ENCODE data around the gene HLA-DPB1. TPM values are rescaled to one million over a fixed set of nuclear protein-coding genes. Genes with fewer than 3 reads are reported as not detected.

Gene HLA-DPB1
- total and polyA plus RNA-seq, 9 of the 15 experiments (the other 6 are each of a cell fraction or from before 2014, with no cell fraction given), result 0.07 to 1.2 (median 0.51) TPM

DNA sequence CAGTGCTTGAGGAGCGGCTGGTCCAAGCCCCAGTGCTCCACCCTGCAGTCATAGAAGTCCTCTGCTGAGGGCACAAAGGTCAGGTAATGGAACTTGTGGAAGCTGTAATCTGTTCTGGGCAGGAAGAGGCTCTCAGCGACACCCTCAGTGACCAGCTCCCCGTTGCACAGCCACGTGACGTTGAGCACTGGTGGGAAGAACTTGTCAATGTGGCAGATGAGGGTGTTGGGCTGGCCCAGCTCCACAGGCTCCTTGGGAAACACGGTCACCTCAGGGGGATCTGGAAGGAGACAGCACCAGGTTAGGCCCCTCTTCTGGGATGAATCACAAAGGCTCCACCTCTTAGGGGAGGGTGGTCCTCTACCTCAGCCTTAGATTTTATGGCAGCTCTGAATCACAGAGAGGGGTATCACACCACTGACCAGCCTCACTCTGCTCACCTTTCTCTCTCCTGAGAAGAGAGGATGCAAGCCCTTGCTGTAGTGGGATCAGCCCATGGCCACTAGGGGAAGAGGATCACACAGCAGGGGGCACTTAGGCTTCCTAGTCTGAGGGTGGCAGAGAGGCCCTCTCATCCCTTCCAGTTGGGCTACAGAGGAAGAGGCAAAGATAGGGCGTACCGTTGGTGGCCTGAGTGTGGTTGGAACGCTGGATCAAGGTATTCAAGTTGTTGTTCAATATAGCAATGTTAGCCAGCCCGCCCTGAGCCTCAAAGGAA, 6.6 kb upstream of the HLA-DPB1 start:
- no peak overlapping the region for H3K4me3 ChIP-seq
- H2AFZ ChIP-seq (ENCODE audit: low read depth, low read length), result no peak overlapping the region
- POLR2A ChIA-PET, result interaction anchor here (1.0 to 1.2 kb wide), 2 partner anchors 19 to 43 kb away, joined by 4 read pairs; no protein-coding TSS in a partner anchor
- ATAC-seq (peak; percentile 42; the same call in 2 of the 3 replicates), FAIRE-seq (no peak), DNase-seq (ENCODE audit: extremely low read depth in 1 of 4, low spot score in 3 of 4) (no peak)
- no peak overlapping the region for H3K27ac ChIP-seq (ENCODE audit: extremely low read depth, low read depth, low read length)
- in situ Hi-C loops (cut with MboI) (no loop called here), intact Hi-C loops (cut with micrococcal nuclease) (no loop called here)
- no peaks in the 10 kb centered on the region for H3K79me2 ChIP-seq (ENCODE audit: control insufficient read depth, insufficient read depth, low read length)
- TF ChIP-seq, protein P1, sequence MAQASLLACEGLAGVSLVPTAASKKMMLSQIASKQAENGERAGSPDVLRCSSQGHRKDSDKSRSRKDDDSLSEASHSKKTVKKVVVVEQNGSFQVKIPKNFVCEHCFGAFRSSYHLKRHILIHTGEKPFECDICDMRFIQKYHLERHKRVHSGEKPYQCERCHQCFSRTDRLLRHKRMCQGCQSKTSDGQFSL (CRISPR knock-in tag; IDR thresholded peaks at IDR 0.05), result no peak
- TF ChIP-seq, protein P1 (tag; IDR thresholded peaks at IDR 0.05), result no peak
- no peak for TF ChIP-seq EGR1 (conservative IDR thresholded peaks at IDR 0.05)
- TF ChIP-seq, protein P2, sequence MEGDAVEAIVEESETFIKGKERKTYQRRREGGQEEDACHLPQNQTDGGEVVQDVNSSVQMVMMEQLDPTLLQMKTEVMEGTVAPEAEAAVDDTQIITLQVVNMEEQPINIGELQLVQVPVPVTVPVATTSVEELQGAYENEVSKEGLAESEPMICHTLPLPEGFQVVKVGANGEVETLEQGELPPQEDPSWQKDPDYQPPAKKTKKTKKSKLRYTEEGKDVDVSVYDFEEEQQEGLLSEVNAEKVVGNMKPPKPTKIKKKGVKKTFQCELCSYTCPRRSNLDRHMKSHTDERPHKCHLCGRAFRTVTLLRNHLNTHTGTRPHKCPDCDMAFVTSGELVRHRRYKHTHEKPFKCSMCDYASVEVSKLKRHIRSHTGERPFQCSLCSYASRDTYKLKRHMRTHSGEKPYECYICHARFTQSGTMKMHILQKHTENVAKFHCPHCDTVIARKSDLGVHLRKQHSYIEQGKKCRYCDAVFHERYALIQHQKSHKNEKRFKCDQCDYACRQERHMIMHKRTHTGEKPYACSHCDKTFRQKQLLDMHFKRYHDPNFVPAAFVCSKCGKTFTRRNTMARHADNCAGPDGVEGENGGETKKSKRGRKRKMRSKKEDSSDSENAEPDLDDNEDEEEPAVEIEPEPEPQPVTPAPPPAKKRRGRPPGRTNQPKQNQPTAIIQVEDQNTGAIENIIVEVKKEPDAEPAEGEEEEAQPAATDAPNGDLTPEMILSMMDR (IDR thresholded peaks at IDR 0.05 in 2 of 3, conservative IDR thresholded peaks at IDR 0.05 in 1 of 3; ENCODE audit: insufficient read depth in 2 of 3, low read depth in 1 of 3, low read length in 3 of 3), result peak in 2 of 3 experiments; percentile 13 to 18; a peak in 1 of 6 replicates
- H3K9me1 ChIP-seq (ENCODE audit: control insufficient read depth, insufficient read depth, low read length), result no peaks in the 10 kb centered on the region
- no peak overlapping the region for H3K4me2 ChIP-seq (ENCODE audit: insufficient read depth, low read length)
- H3K9ac ChIP-seq (ENCODE audit: insufficient read depth in 1 of 2, low read depth in 2 of 2, low read length in 2 of 2), result no peak overlapping the region
- H3K4me1 ChIP-seq (replicated peaks in 1 of 2; ENCODE audit: control insufficient read depth in 2 of 2, insufficient read depth in 2 of 2, low read length in 2 of 2), result no peaks in the 10 kb centered on the region; a peak in 1 of 5 replicates
- no peaks in the 10 kb centered on the region for H4K20me1 ChIP-seq (replicated peaks; ENCODE audit: control insufficient read depth, insufficient read depth, low read length)
- H3K27me3 ChIP-seq (ENCODE audit: control insufficient read depth in 2 of 2, insufficient read depth in 2 of 2, low read length in 2 of 2), result peaks cover 13 to 25% of the 10 kb centered on the region in 2 experiments; a peak in 4 of 5 replicates
- CTCF ChIA-PET (ENCODE audit: low intra/inter-chr PET ratio), result no interaction called here
- H3K36me3 ChIP-seq (ENCODE audit: control insufficient read depth, insufficient read depth, low read length), result no peaks in the 10 kb centered on the region
- 2% methylated on average over 10 of the region's 10 CpGs for WGBS (ENCODE audit: insufficient coverage, low coverage, missing lambda C conversion rate)
- H3K9me3 ChIP-seq (replicated peaks; ENCODE audit: control insufficient read depth, insufficient read depth, low read depth, low read length), result no peaks in the 10 kb centered on the region
- BruUV-seq (replicated peaks), result no TSS peak

Data from K562 (cell line).